ENCODE measurements around the gene FAM240B. TPM values are rescaled to one million over a fixed set of nuclear protein-coding genes. Genes with fewer than 3 reads are reported as not detected.

The FAM240B gene
- total and polyA plus RNA-seq, 2 of the 4 experiments (the other 2 are of a cell fraction), result not detected

GRCh38 chr9:38705917-38706316 lies 14.0 kb downstream of the FAM240B start:
- no peak for DNase-seq
- Histone ChIP-seq H3K27me3 (ENCODE audit: control insufficient read depth, insufficient read depth, low read length) (no peaks in the 10 kb centered on the region), H3K56ac (ENCODE audit: extremely low read depth, insufficient read depth, low read length) (no peak overlapping the region), H3K36me3 (ENCODE audit: control insufficient read depth, insufficient read depth, low read length) (no peaks in the 10 kb centered on the region), H2BK5ac (ENCODE audit: low read depth, low read length, poor library complexity, severe bottlenecking) (no peak overlapping the region), H3K79me1 (ENCODE audit: low read depth in 1 of 2, low read length in 2 of 2) (no peaks in the 10 kb centered on the region), H3K9me3 (ENCODE audit: control insufficient read depth, insufficient read depth, low read length) (no peaks in the 10 kb centered on the region), H3K27ac (ENCODE audit: insufficient read depth, low read length) (no peak overlapping the region), H3K9me1 (ENCODE audit: insufficient read depth, low read length) (no peaks in the 10 kb centered on the region), H2BK120ac (ENCODE audit: low read depth, low read length) (no peak overlapping the region), H2BK15ac (ENCODE audit: low read depth, low read length) (no peak overlapping the region), H3K4me1 (ENCODE audit: control insufficient read depth, insufficient read depth, low read length) (no peaks in the 10 kb centered on the region), H3K18ac (ENCODE audit: low read depth, low read length) (no peak overlapping the region), H2AFZ (replicated peaks; ENCODE audit: low read length, poor library complexity) (no peak overlapping the region), H2AK9ac (replicated peaks; ENCODE audit: low read depth, low read length, poor library complexity) (no peak overlapping the region), H3K9ac (ENCODE audit: low read depth, low read length) (no peak overlapping the region), H3K4me2 (ENCODE audit: low read depth, low read length) (no peak overlapping the region), H4K20me1 (ENCODE audit: insufficient read depth, low read length) (no peaks in the 10 kb centered on the region; the same call in 1 of the 2 replicates), H2AK5ac (ENCODE audit: low read depth, low read length) (no peak overlapping the region), H2BK20ac (ENCODE audit: low read depth, low read length) (no peak overlapping the region), H3K4ac (ENCODE audit: low read depth, low read length) (no peak overlapping the region), H4K91ac (ENCODE audit: insufficient read depth, low read depth, low read length) (no peak overlapping the region), H4K8ac (ENCODE audit: low read depth in 2 of 2, low read length in 2 of 2) (no peak overlapping the region), H3K4me3 (ENCODE audit: insufficient read depth, low read depth, low read length) (no peak overlapping the region), H3K23ac (ENCODE audit: low read depth, low read length) (no peak overlapping the region), H3K14ac (replicated peaks; ENCODE audit: low read depth, low read length) (no peak overlapping the region), H4K5ac (ENCODE audit: low read depth, low read length) (no peak overlapping the region)
- in situ Hi-C loops (cut with MboI; ENCODE audit: low sequenced_read_pairs) (no loop called here), intact Hi-C loops (cut with micrococcal nuclease) (no loop called here), dilution Hi-C loops (cut with HindIII; ENCODE audit: low sequenced_read_pairs, unreplicated experiment) (no loop called here)
- no peak for TF ChIP-seq USF2 (IDR thresholded peaks at IDR 0.05; ENCODE audit: low read depth, low read length)
- TF ChIP-seq RFX5 (IDR thresholded peaks at IDR 0.05; ENCODE audit: low read depth, low read length), result no peak
- no peak for TF ChIP-seq CEBPB (IDR thresholded peaks at IDR 0.05; ENCODE audit: low read depth, low read length)
- no peak for TF ChIP-seq MAFK (IDR thresholded peaks at IDR 0.05; ENCODE audit: low read depth, low read length)
- no peak for TF ChIP-seq ELK1 (IDR thresholded peaks at IDR 0.05; ENCODE audit: borderline replicate concordance, low read depth, low read length)
- no peak for TF ChIP-seq BHLHE40 (IDR thresholded peaks at IDR 0.05; ENCODE audit: low read depth, low read length)
- no peak for TF ChIP-seq RAD21 (IDR thresholded peaks at IDR 0.05; ENCODE audit: low read length)
- no peak for TF ChIP-seq MAZ (IDR thresholded peaks at IDR 0.05; ENCODE audit: borderline replicate concordance, low read depth, low read length)
- no peak for TF ChIP-seq CHD1 (IDR thresholded peaks at IDR 0.05; ENCODE audit: low read depth, low read length)
- TF ChIP-seq SMC3 (IDR thresholded peaks at IDR 0.05; ENCODE audit: low read depth, low read length), result no peak
- TF ChIP-seq RCOR1 (IDR thresholded peaks at IDR 0.05; ENCODE audit: insufficient replicate concordance, low read length), result no peak
- ChIA-PET CTCF (no interaction called here), POLR2A (ENCODE audit: unreplicated experiment) (interaction anchor here (0.7 kb wide), 1 partner anchor 21 kb away, joined by 5 read pairs; no protein-coding TSS in a partner anchor)
- no peak for ATAC-seq (ENCODE audit: low read depth)
- WGBS, 2 experiments (ENCODE audit: extremely low coverage in 2 of 2, insufficient read length in 1 of 2), result no CpG with 5 or more reads among the region's 6 CpGs
- no TSS peak for BruUV-seq (replicated peaks)
